Body of pancreas (tissue), 4 donors: ENCODE measurements around the gene RNF130. TPM values are rescaled to one million over a fixed set of nuclear protein-coding genes. Genes with fewer than 3 reads are reported as not detected.

Source experiments
- ATAC-seq: fragments of 150-250 bp; one replicate; pipeline ENCODE4 v1.9.1; 2016
- DNase-seq, 4 donors: peaks; one replicate each; pipeline ENCODE4 v3.0.0-alpha.2; 2019
- H3K27ac ChIP-seq, 4 donors: fragments of 200-600 bp; sonication (generic); 1 replicate in 3 of 4; 2 replicates in 1 of 4; pipeline versions ENCODE4 v1.5.1 to v1.6.1; 2016 to 2019; ENCODE audit warnings: mild to moderate bottlenecking in 1 of 4, mixed read lengths in 1 of 4, moderate library complexity in 1 of 4
- H3K27me3 ChIP-seq, 2 donors: fragments of 200-600 bp; sonication (generic); one replicate each; pipeline ENCODE4 v1.6.0; 2016; ENCODE audit warnings: mild to moderate bottlenecking in 1 of 2
- H3K36me3 ChIP-seq, 2 donors: fragments of 200-600 bp; sonication (generic); replicated peaks in 1 of 2; 2 replicates each; pipeline ENCODE4 v1.5.1; 2016; ENCODE audit warnings: low read depth in 2 of 2; ENCODE audit not compliant: insufficient read depth in 1 of 2
- H3K4me1 ChIP-seq: fragments of 200-600 bp; sonication (generic); one replicate; pipeline ENCODE4 v1.6.0; 2016
- H3K4me3 ChIP-seq, 2 donors: fragments of 200-600 bp; sonication (generic); 1 replicate in 1 of 2; 2 replicates in 1 of 2; pipeline ENCODE4 v1.5.1; 2016 to 2019
- H3K9me3 ChIP-seq, 3 donors: fragments of 200-600 bp; sonication (generic); 1 replicate in 2 of 3; 2 replicates in 1 of 3; pipeline ENCODE4 v1.5.1; 2016
- POLR2A ChIP-seq, 3 donors: fragments of 450-650 bp; IDR thresholded peaks; one replicate each; pipeline ENCODE4 v1.6.1; 2016; ENCODE audit warnings: antibody characterized with exemption in 3 of 3, mild to moderate bottlenecking in 2 of 3
- WGBS, 2 donors: methylation state at CpG; one replicate each; pipeline ENCODE4 v1.1.5; 2017; 5-methylcytosine and 5-hydroxymethylcytosine counted together
- intact Hi-C: fragments of 100-400 bp; cut with DNase I; formaldehyde crosslinking; loops from one replicate; pipeline ENCODE4 v1.15.1; 2023
- total RNA-seq, 2 donors: library from RNA; depleted of rRNA; stranded (reverse); fragments of >200 nt; gene quantifications; one replicate each; pipeline ENCODE4 v1.1.0, GENCODE V29; 2016
- TF ChIP-seq, protein P1 (sequence below), 7 experiments: fragments of 450-650 bp in 4 of 7; fragments of 200-600 bp in 3 of 7; sonication (generic) in 3 of 7; IDR thresholded peaks; one replicate each; pipeline ENCODE4 v1.5.1; 2016 to 2019; ENCODE audit warnings: antibody characterized with exemption in 7 of 7

Gene RNF130
- total RNA-seq, 2 donors from 2014 or later: 32.3 to 58.9 TPM

DNA sequence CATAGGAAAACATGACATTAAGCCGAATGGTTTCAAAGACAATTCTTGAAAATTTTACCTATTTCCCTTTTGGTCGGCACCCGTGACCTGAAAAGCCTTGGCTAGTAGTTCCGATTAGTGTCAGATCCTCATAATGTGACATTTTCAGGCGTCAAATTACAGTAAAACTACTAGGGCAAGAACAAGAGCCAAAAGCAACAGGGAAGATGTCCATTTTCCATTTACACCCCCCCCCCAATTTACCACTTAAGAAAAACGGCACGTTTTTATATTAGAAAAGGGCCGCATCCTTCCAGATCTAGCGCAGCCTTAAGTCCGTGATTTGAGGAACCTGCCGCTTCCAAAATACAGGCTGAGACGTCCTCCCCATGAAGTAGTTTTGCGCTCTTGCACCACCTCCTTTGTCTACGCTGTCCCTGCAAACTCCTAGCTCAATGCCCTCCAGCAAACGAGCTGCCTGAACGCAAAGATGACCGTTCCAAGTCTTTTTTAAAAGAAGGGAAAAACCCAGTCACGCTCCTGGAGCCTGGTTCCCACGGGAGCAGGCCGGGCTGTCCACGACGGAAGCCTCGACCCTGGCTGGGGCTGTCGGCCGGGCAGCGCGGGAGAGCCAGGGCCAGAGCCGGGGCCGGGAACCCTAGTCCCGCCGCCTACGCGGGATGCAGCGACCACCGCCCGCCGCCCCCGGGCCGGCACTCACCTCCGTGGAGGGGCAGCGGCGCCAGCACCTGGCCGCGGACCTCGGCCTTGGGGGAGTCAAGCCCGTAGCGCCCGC lies 616 bp downstream of the RNF130 start:
- Histone ChIP-seq H3K36me3 (no peaks in the 10 kb centered on the region), H3K4me3 (peak overlapping the region; percentile 55 to 77), H3K27me3 (no peaks in the 10 kb centered on the region), H3K4me1 (peaks cover 38% of the 10 kb centered on the region), H3K9me3 (no peaks in the 10 kb centered on the region), H3K27ac (peak overlapping the region; percentile 92 to 97 (median 97))
- ATAC-seq: peak; percentile 31
- TF ChIP-seq, protein P1, sequence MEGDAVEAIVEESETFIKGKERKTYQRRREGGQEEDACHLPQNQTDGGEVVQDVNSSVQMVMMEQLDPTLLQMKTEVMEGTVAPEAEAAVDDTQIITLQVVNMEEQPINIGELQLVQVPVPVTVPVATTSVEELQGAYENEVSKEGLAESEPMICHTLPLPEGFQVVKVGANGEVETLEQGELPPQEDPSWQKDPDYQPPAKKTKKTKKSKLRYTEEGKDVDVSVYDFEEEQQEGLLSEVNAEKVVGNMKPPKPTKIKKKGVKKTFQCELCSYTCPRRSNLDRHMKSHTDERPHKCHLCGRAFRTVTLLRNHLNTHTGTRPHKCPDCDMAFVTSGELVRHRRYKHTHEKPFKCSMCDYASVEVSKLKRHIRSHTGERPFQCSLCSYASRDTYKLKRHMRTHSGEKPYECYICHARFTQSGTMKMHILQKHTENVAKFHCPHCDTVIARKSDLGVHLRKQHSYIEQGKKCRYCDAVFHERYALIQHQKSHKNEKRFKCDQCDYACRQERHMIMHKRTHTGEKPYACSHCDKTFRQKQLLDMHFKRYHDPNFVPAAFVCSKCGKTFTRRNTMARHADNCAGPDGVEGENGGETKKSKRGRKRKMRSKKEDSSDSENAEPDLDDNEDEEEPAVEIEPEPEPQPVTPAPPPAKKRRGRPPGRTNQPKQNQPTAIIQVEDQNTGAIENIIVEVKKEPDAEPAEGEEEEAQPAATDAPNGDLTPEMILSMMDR (IDR thresholded peaks at IDR 0.05): no peak
- TF ChIP-seq POLR2A (IDR thresholded peaks at IDR 0.05): no peak
- 1 to 3% methylated on average over 16 to 48 of the region's 48 CpGs for WGBS, 2 donors
- intact Hi-C loops: no loop called here
- peak in 3 of 4 donors; percentile 43 to 49 (median 46) for DNase-seq

DNA sequence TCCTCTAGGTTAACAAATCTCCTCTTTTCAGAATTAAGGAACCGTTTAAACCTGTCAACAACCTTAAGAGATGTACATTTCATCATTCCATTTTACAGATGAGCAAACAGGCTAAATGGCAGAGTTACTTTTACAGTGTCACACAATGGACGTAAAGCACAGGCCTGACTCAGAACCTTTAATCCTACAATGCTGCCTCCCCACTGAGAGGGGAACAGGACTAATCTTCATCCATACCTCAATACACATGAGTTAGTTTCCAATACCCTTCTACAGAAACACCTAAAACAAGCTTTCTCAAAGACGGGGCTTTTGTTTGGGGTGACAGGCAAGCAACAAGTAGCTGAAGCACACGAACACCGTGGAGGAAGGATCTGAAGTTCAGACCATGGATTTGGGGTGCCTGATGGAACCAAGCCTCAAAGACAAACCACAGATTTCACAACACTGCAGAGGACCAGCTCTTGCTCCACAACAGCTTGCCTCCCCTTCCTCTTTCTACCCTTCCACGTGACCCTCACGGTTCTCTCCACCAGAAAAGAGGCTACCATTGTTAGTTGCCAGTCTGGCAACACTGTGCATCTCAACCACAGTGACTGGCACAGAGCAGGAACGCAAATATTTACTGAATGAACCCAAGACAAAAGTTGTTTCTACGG lies 1.8 kb downstream of the RNF130 start:
- Histone ChIP-seq H3K36me3 (no peaks in the 10 kb centered on the region), H3K4me1 (peaks cover 38% of the 10 kb centered on the region), H3K4me3 (no peak overlapping the region), H3K27ac (peak overlapping the region; percentile 8 to 97 (median 97)), H3K27me3 (no peaks in the 10 kb centered on the region), H3K9me3 (no peaks in the 10 kb centered on the region)
- TF ChIP-seq, protein P1 (IDR thresholded peaks at IDR 0.05): no peak
- TF ChIP-seq POLR2A (IDR thresholded peaks at IDR 0.05): peak in 2 of 3 donors; percentile 14 to 57
- peak in 1 of 4 donors; percentile 73 for DNase-seq
- intact Hi-C loops: no loop called here
- no peak for ATAC-seq
- WGBS, 2 donors: 35 to 48% methylated on average over 9 of the region's 9 CpGs

DNA sequence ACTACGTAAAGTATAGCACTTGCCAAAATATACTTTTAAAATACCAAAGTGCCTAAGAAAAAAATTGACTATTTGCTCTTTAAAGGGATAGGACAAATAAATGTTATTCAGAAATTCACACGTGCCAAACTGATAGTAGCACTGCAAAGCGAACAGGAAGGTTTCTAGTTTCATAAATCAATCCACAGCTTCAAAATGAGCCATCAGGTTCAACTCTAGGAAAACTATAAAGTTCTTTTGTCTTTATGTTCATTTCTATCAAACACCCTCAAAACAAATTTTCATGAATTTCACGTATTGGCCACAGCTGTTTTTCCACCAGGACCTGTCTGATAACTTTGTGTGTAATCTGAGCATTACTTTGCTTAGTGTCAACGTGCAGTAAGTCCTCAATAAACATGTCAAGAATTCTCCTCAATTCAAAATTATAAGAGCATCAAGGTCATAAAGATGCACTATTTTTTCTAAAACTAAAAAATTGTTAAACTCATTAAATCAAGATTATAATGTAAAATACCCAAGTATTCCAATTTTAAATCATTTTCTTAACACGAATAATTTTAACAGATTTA lies 3.0 kb downstream of the RNF130 start:
- DNase-seq (no peak), ATAC-seq (no peak)
- H3K9me3 ChIP-seq: no peaks in the 10 kb centered on the region
- H3K27ac ChIP-seq: peak overlapping the region in 2 of 4 donors; percentile 15 to 97
- no peak for TF ChIP-seq POLR2A (IDR thresholded peaks at IDR 0.05)
- TF ChIP-seq, protein P1 (IDR thresholded peaks at IDR 0.05): no peak
- no peaks in the 10 kb centered on the region for H3K36me3 ChIP-seq
- 16 to 21% methylated on average over 6 of the region's 6 CpGs for WGBS, 2 donors
- peaks cover 38% of the 10 kb centered on the region for H3K4me1 ChIP-seq
- intact Hi-C loops: no loop called here
- no peaks in the 10 kb centered on the region for H3K27me3 ChIP-seq
- H3K4me3 ChIP-seq: no peak overlapping the region

DNA sequence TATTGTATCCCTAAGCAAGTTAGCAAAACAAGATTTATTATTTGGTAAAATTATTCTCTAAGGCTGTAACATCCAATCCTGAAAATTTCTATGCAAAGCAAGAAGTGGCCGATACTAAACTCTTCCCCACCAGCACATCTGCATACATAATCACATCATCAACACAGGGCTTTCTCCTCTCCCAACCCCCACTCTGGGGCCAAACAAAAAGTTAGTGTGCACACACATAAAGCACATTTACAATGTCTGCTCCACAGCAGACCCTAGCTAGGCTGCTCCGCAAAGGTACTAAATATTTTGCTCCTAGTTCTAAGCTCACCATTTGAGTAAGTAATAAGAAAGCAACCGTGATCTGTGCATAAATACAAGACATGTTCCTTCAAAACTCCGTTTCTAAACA lies 3.6 kb downstream of the RNF130 start:
- no peaks in the 10 kb centered on the region for H3K27me3 ChIP-seq
- no peaks in the 10 kb centered on the region for H3K9me3 ChIP-seq
- no peak overlapping the region for H3K4me3 ChIP-seq
- H3K36me3 ChIP-seq: no peaks in the 10 kb centered on the region
- DNase-seq (no peak), ATAC-seq (no peak)
- TF ChIP-seq POLR2A (IDR thresholded peaks at IDR 0.05): no peak
- TF ChIP-seq, protein P1 (IDR thresholded peaks at IDR 0.05): no peak
- peaks cover 38% of the 10 kb centered on the region for H3K4me1 ChIP-seq
- peak overlapping the region in 1 of 4 donors; percentile 15 for H3K27ac ChIP-seq
- WGBS, 2 donors: 52 to 55% methylated on average over 4 of the region's 4 CpGs
- intact Hi-C loops: no loop called here
